HG02571 (cell line): ENCODE data around the gene PEX14.

Source experiments
- ATAC-seq: cut with Tn5 transposase; IDR thresholded peaks from one replicate; pipeline ENCODE4 v1.9.1; 2021; ENCODE audit warnings: mild to moderate bottlenecking, moderate library complexity; ENCODE audit not compliant: unreplicated experiment

Gene PEX14

GRCh38 chr1:10675813-10676212 is 201.1 kb downstream of the PEX14 start:
- no peak for ATAC-seq

GRCh38 chr1:10676963-10677362 is 202.2 kb downstream of the PEX14 start:
- ATAC-seq = no peak

GRCh38 chr1:10677491-10678391 is 203.0 kb downstream of the PEX14 start:
- no peak for ATAC-seq

GRCh38 chr1:10678402-10678801 is 203.7 kb downstream of the PEX14 start:
- no peak for ATAC-seq

DNA sequence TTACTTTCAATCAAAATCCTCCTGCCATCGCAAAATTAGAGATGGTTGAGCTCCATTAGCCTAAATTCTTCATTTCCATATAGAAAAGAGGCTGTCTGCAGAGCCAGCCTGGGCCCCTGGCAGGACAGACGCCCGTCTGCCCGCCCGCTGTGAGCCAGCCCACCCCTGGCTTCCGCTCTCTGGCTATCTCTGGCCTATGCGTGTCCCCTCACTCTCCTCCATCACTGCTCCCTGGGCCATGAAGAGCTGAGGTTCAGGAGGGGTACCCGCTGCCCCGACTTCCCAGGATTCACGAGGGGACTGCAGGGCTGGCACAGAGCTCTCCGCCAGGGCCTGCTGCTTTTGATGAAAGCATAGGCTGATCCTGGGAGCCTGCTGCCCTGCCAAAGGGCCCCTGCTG is 204.1 kb downstream of the PEX14 start:
- ATAC-seq = no peak

DNA sequence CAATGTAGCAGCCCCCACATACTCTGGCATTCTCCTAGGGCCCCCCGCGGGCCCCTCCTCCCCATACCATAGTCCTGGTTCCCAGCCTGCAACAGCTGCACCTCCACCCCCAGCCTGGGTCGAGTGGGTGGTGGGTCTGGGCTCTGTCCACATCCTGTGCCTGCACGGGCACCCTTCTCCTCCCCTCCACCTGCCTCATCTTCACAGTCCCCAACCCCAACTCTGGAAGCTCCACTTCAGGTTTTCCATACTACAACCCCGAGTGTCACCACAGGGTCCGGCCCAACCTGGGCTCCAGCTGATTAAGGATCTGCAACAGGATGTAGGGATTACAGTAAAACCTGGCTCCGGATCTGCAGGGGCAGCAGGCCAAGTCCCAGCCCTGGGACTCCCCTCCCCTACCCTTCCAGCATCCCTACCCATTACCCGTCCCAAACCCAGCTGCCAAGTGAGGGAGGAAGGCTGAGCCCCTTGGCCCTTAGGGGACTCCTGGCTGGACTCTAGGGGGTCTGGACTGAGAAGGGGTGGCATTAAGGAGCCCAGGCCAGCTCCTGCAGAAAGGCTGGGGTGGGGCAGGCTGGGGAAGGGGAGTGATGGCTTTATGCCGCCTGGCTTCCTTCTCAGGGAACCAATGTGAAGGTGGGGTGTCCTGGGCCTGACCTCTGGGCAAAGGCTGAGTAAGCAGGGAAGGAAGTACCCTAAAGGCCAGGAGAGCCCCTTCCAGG is 204.9 kb downstream of the PEX14 start:
- no peak for ATAC-seq
